ENCODE results near the gene MMP19. TPM values are rescaled to one million over a fixed set of nuclear protein-coding genes. Genes with fewer than 3 reads are reported as not detected.
A peak's percentile ranks its signal among the peaks of the same experiment; 100 is the strongest.

The MMP19 gene
- total and polyA plus RNA-seq, 2 donors (not counting 1 experiment from before 2014, with no cell fraction given): 0.42 TPM; not detected in 1

DNA sequence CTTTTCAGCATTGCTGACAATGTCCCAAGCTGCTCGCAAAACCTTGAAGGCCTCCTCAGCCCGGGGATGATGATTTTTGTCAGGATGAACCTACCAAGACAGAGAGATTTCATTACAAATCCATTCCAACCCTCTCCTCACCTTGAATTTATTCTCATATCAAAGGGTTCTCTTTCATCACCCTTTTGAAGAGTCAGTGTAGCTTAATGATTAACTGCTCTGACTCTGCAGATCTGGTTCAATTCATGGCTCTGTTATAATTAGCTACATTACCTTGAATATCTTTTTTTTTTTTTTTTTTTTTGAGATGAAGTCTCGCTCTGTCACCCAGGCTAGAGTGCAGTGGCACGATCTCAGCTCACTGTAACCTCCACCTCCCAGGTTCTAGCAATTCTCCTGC, 19.3 kb downstream of the MMP19 start:
- Histone ChIP-seq H3K27ac (ENCODE audit: low read length in 2 of 2) (peak overlapping the region in 1 of 2 donors; percentile 16), H2AFZ (ENCODE audit: insufficient read depth, low read depth, low read length, poor library complexity, severe bottlenecking) (no peak overlapping the region), H3K27me3 (replicated peaks in 1 of 4; ENCODE audit: control extremely low read depth in 1 of 4, control insufficient read depth in 3 of 4, insufficient read depth in 4 of 4, low read length in 3 of 4) (no peaks in the 10 kb centered on the region), H3K9me3 (ENCODE audit: control extremely low read depth in 1 of 3, control insufficient read depth in 2 of 3, insufficient read depth in 1 of 3, low read length in 2 of 3) (no peaks in the 10 kb centered on the region), H3K79me2 (ENCODE audit: control insufficient read depth, insufficient read depth, low read length) (peaks cover 31% of the 10 kb centered on the region), H3K4me2 (replicated peaks; ENCODE audit: low read depth, low read length, poor library complexity, severe bottlenecking) (no peak overlapping the region), H3K4me3 (ENCODE audit: control extremely low read depth in 1 of 5, extremely low read depth in 1 of 5, insufficient read depth in 1 of 5, low read depth in 2 of 5, low read length in 4 of 5) (no peak overlapping the region), H3K4me1 (ENCODE audit: control insufficient read depth in 2 of 2, insufficient read depth in 2 of 2, low read length in 2 of 2) (peaks cover 28 to 41% of the 10 kb centered on the region in 2 donors), H3K9ac (ENCODE audit: low read length) (no peak overlapping the region), H4K20me1 (ENCODE audit: control insufficient read depth, insufficient read depth, low read length, poor library complexity, severe bottlenecking) (peaks cover 9% of the 10 kb centered on the region), H3K36me3 (replicated peaks in 1 of 2; ENCODE audit: control extremely low read depth in 1 of 2, control insufficient read depth in 1 of 2, extremely low read depth in 1 of 2, insufficient read depth in 2 of 2, low read length in 1 of 2) (peaks cover 2 to 50% of the 10 kb centered on the region in 2 experiments)
- POLR2A ChIA-PET: interaction anchor here (0.6 kb wide), 1 partner anchor 14 kb away, joined by 12 read pairs; no protein-coding TSS in a partner anchor
- intact Hi-C loops (cut with micrococcal nuclease): no loop called here
- H3K4me3 Mint-ChIP-seq: no peak overlapping the region
- WGBS (ENCODE audit: insufficient coverage): 100% methylated on average over 2 of the region's 4 CpGs
- H3K27ac Mint-ChIP-seq: peak overlapping the region; percentile 20
- CTCF ChIA-PET: interaction anchor here (1.1 to 2.0 kb wide), 2 partner anchors 103 to 117 kb away, joined by 4 to 5 read pairs; no protein-coding TSS in a partner anchor
- H3K4me1 Mint-ChIP-seq: peaks cover 40% of the 10 kb centered on the region
- DNase-seq (no peak), ATAC-seq (ENCODE audit: low read depth) (no peak)
- H3K27me3 Mint-ChIP-seq: no peaks in the 10 kb centered on the region
- TF ChIP-seq, protein P1, sequence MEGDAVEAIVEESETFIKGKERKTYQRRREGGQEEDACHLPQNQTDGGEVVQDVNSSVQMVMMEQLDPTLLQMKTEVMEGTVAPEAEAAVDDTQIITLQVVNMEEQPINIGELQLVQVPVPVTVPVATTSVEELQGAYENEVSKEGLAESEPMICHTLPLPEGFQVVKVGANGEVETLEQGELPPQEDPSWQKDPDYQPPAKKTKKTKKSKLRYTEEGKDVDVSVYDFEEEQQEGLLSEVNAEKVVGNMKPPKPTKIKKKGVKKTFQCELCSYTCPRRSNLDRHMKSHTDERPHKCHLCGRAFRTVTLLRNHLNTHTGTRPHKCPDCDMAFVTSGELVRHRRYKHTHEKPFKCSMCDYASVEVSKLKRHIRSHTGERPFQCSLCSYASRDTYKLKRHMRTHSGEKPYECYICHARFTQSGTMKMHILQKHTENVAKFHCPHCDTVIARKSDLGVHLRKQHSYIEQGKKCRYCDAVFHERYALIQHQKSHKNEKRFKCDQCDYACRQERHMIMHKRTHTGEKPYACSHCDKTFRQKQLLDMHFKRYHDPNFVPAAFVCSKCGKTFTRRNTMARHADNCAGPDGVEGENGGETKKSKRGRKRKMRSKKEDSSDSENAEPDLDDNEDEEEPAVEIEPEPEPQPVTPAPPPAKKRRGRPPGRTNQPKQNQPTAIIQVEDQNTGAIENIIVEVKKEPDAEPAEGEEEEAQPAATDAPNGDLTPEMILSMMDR (IDR thresholded peaks at IDR 0.05): no peak
- no peak for TF ChIP-seq EZH2 (IDR thresholded peaks at IDR 0.05; ENCODE audit: borderline replicate concordance, insufficient read depth, low read depth, low read length, poor library complexity, severe bottlenecking)
- no peaks in the 10 kb centered on the region for H3K9me3 Mint-ChIP-seq (ENCODE audit: insufficient read depth)

DNA sequence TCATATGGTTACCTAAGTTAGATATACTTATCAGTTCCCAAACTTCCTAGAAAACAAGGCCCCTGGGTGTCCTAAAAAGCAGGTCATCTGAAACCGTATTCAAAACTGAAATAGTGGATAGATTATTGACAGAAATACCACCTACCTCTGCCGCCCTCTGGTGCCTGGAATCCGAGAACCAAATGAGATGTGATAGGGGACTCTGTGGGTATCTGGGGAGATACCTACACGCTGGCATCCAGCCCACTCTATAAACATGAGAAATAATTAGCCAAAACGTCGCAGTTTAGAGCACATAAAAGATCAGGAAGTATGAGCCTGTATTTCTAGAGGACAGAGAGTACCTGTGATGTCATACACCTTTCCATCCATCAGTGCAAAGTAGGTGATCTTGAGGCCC, 20.5 kb downstream of the MMP19 start:
- Histone ChIP-seq H3K27ac (ENCODE audit: low read length in 2 of 2) (no peak overlapping the region), H3K79me2 (ENCODE audit: control insufficient read depth, insufficient read depth, low read length) (peaks cover 29% of the 10 kb centered on the region), H3K4me3 (ENCODE audit: control extremely low read depth in 1 of 5, extremely low read depth in 1 of 5, insufficient read depth in 1 of 5, low read depth in 2 of 5, low read length in 4 of 5) (no peak overlapping the region), H3K4me1 (ENCODE audit: control insufficient read depth in 2 of 2, insufficient read depth in 2 of 2, low read length in 2 of 2) (peaks cover 17 to 31% of the 10 kb centered on the region in 2 donors), H3K9ac (ENCODE audit: low read length) (no peak overlapping the region), H4K20me1 (ENCODE audit: control insufficient read depth, insufficient read depth, low read length, poor library complexity, severe bottlenecking) (peaks cover 10% of the 10 kb centered on the region), H2AFZ (ENCODE audit: insufficient read depth, low read depth, low read length, poor library complexity, severe bottlenecking) (no peak overlapping the region), H3K4me2 (replicated peaks; ENCODE audit: low read depth, low read length, poor library complexity, severe bottlenecking) (no peak overlapping the region), H3K9me3 (ENCODE audit: control extremely low read depth in 1 of 3, control insufficient read depth in 2 of 3, insufficient read depth in 1 of 3, low read length in 2 of 3) (no peaks in the 10 kb centered on the region), H3K27me3 (replicated peaks in 1 of 4; ENCODE audit: control extremely low read depth in 1 of 4, control insufficient read depth in 3 of 4, insufficient read depth in 4 of 4, low read length in 3 of 4) (no peaks in the 10 kb centered on the region), H3K36me3 (replicated peaks in 1 of 2; ENCODE audit: control extremely low read depth in 1 of 2, control insufficient read depth in 1 of 2, extremely low read depth in 1 of 2, insufficient read depth in 2 of 2, low read length in 1 of 2) (peaks cover 2 to 47% of the 10 kb centered on the region in 2 experiments)
- ATAC-seq (ENCODE audit: low read depth): no peak
- WGBS (ENCODE audit: insufficient coverage): no CpG with 5 or more reads among the region's 6 CpGs
- H3K27me3 Mint-ChIP-seq: no peaks in the 10 kb centered on the region
- intact Hi-C loops (cut with micrococcal nuclease): no loop called here
- no peak for DNase-seq
- TF ChIP-seq, protein P1 (IDR thresholded peaks at IDR 0.05): no peak
- TF ChIP-seq EZH2 (IDR thresholded peaks at IDR 0.05; ENCODE audit: borderline replicate concordance, insufficient read depth, low read depth, low read length, poor library complexity, severe bottlenecking): no peak
- no peaks in the 10 kb centered on the region for H3K9me3 Mint-ChIP-seq (ENCODE audit: insufficient read depth)
- ChIA-PET POLR2A (no interaction called here), CTCF (interaction anchor here (0.6 kb wide), 1 partner anchor 301 kb away, joined by 4 read pairs; no protein-coding TSS in a partner anchor)
- peak overlapping the region; percentile 59 for H3K27ac Mint-ChIP-seq
- H3K4me1 Mint-ChIP-seq: peaks cover 28% of the 10 kb centered on the region
- H3K4me3 Mint-ChIP-seq: no peak overlapping the region
